Skin of body (tissue), 2 donors: ENCODE data around the gene MT1M. TPM values are rescaled to one million over a fixed set of nuclear protein-coding genes. Genes with fewer than 3 reads are reported as not detected.

ENCODE experiments used
- DNase-seq: peaks from one replicate; lab custom pipeline; 2025; lab: John Stamatoyannopoulos, UW
- total RNA-seq: library from RNA; depleted of rRNA; stranded (reverse); fragments of >200 nt; gene quantifications from one replicate; pipeline ENCODE4 v1.2.3, GENCODE V29; 2014

MT1M gene
- total RNA-seq, 1 donor from 2014 or later: 1.5 TPM

DNA sequence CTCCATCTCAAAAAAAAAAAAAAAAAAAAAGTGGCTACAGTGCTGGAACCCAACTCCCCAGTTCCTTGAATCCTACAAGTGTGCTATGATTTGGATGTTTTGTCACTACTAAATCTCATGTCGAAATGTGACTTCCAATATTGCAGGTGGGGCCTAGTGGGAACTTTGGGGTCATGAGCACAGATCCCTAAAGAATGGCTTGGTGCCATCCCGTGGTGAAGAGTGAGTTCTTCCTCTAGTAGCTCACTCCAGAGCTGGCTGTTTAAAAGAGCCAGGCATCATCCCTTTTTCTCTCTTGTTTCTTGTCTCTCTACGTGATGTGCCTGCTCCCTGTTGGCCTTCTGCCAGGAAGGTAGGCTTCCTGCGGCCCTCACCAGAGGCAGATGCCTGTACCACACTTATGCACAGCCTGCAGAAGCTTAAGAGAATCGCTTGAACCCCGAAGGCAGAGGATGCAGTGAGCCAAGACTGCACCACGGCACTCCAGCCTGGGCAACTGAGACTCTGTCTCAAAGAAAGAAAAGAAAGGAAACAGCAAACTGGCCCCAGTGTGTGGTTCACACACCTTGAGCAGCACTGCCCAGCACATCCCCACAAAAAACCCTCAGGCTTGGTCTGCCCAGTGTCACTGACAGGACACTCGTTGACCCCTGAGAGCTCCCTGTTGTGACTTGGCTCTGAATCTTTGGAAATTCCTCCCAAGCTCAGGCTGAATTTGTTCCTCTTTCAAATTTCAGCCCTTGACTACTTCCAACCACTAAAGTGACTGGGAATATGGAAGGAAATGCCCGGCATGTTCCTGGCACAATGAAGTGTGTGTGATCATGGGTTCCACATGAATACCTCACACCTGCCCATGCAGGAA is 3.7 kb upstream of the MT1M start:
- no peak for DNase-seq

DNA sequence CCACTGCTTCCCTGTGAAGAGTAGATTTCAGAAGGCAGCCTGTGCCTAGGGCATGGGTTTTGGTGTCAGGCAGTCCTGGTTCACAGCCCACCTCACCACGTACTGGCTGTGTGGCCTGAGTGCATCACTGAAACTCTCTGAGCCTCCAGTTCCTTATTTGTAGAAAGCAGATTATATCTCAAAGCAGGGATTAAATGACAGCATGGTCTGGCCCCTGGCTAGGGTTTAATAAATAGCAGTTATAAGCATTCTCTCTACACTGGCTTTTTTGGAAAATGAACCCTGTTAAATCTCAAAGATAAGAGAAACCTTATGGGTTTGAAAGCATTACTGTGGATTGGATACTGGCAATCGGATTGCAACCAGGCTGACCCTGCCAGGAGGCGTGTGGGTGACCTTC is 2.9 kb upstream of the MT1M start:
- DNase-seq: no peak

DNA sequence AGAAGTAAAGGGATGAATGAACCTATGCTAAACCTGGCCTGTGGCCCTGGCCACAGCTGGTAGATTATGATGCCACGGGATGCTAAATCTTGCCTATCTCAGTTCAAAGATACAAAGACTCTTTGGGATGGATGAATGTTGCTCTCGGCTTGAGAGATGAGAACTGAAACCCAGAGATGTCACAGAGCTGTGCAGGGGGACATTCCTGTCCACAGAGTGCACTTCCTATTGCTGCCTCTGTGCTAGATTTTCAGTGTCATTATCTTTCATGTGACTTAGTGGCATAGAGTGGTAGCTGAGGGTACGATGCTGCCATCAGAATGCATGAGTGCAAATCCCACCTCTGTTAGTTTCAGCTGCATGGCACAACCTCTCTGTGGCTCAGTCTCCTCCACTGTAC is 2.3 kb upstream of the MT1M start:
- DNase-seq: no peak

DNA sequence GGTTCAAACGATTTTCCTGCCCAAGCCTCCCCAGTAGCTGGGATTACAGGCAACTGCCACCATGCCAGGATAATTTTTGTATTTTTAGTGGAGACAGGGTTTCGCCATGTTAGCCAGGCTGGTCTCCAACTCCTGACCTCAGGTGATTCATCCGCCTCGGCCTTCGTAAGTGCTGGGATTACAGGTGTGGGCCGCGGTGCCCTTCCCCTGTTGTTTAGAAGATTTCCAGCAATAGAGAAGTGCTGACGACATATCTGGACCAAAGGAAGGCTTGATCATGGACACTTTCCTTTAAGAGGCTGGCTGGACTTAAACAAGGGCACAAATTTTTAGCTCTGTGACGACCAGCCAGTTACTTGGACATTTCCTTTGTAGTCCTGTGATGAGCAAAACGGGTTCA is 1.3 kb upstream of the MT1M start:
- DNase-seq: no peak

DNA sequence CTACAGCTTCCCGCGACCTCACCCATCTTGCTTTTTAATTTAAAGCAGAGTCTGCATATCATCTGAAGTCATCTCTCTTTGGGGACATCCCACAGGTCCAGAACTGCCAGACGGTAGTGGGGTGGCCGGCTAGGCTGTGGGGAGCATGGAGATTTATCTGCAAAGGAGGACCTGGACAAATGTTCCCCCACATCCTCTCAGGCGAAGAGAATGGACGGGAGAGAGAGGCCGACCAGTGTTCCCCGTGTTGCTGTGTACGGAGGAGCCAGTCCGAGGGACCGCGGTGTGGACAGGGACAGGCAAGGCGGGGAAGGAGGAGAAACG is 665 bp upstream of the MT1M start:
- DNase-seq: no peak

DNA sequence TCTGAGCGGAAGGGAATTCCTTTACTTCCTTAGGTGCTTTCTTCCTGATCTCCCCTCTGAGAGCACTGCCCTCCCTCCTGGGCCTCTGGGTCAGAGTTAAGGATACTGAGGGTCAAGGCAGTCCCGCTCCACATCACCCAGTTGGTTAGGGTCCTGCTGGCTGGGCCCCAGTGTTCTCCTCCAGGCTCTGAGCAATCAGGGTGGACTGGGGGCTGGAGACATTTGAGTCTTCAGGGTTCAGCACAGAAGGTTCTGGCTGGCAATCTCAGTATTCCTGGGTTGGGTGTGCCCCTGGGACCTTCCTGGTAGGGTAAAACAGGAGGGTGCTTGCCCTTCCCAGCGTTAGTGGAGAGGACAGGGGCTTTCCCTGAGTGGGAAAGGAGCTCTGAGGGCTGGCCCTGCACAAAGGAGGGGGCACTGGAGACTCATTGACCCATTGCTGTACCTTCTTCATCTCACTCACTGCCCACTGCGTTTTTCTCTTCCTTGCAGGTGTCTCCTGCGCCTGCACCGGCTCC is 448 bp downstream of the MT1M start:
- no peak for DNase-seq

DNA sequence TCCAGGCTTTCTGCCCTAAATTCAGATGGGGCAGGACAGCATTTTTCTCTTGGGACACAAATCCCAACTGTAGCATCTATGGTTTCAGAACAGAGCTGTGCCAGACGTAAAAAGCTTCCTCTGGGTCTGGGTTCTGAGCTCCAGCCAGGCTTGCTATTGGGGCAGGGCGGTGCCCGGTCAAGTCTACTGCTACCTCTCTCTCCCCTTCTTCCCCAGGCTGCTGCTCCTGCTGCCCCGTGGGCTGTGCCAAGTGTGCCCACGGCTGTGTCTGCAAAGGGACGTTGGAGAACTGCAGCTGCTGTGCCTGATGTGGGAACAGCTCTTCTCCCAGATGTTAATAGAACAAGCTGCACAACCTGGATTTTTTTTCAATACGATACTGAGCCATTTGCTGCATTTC is 1.1 kb downstream of the MT1M start:
- no peak for DNase-seq

DNA sequence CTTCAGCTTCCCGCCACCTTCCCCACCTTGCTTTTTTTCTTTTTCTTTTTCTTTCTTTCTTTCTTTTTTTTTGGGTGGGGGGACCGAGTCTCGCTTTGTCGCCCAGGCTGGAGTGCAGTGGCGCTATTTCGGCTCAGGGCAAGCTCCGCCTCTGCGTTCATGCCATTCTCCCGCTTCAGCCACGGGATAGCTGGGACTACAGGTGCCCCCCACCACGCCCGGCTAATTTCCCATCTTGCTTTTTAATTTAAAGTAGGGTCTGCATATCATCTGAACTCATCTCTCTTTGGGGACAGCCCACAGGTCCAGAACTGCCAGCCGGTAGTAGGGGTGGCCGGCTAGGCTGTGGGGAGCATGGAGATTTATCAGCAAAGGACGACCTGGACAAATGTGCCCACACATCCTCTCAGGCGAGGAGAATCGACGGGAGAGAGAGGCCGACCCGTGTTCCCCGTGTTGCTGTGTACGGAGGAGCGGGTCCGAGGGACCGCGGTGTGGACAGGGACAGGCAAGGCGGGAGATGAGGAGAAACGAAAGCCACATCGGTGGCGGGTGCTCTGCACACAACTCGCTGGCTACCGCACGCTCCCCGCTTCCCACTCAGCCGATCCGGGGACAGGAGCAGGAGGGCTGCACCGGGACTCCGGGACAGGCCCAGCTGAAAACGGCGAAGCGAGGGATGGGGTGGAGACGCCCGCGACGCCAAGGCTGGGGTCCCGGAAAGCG is 2.4 kb downstream of the MT1M start:
- no peak for DNase-seq

DNA sequence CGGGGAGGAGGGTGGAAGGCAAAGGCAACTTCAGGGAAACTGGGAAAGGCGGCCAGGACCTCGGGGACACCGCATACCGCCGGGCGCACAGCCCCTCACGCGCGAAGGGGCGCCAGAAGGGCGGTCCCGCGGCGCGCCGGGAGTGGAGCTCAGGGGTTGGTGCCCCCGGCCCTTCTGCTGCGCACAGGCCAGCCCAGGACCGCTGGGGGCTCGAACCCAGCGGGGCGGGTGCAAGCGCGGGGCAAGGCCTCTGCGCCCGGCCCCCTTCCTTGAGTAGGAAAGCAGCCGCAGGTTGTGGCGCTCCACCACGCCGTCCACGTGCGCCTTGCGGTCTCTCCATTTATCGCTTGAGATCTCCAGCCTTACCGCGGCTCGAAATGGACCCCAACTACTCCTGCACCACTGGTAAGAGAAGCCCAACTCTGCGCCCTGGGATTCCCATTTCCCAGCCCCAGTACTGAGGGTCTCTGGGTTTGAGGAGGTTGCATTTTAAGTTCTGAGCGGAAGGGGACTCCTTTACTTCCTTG is 3.0 kb downstream of the MT1M start:
- DNase-seq: no peak

DNA sequence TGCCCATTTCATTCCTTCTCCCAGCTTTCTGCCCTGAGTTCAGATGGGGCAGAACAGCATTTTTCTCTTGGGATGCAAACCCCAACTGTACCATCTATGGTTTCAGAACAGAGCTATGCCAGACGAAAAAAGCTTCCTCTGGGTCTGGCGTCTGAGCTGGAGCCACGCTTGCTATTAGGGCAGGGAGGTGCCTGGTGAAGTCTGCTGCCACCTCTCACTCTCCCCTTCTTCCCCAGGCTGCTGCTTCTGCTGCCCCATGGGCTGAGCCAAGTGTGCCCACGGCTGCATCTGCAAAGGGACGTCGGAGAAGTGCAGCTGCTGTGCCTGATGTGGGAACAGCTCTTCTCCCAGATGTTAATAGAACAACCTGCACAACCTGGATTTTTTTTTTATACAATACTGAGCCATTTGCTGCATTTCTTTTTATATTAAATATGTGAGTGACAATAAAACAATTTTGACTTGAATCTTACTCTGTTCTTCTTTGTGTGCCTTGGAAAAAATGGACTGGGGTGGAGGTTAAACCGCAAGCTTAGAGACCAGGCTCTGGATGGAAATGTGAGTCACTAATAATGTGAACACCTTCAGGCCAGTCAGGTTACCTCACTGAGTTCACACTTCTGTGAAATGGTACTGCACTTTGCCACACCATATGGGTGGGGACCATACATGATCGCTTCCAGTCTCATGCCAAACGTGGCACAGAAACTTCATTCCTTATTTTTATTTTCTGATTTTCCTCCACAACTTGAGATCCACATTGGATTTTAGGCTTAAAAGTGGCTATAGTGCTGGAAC is 4.4 kb downstream of the MT1M start:
- no peak for DNase-seq

DNA sequence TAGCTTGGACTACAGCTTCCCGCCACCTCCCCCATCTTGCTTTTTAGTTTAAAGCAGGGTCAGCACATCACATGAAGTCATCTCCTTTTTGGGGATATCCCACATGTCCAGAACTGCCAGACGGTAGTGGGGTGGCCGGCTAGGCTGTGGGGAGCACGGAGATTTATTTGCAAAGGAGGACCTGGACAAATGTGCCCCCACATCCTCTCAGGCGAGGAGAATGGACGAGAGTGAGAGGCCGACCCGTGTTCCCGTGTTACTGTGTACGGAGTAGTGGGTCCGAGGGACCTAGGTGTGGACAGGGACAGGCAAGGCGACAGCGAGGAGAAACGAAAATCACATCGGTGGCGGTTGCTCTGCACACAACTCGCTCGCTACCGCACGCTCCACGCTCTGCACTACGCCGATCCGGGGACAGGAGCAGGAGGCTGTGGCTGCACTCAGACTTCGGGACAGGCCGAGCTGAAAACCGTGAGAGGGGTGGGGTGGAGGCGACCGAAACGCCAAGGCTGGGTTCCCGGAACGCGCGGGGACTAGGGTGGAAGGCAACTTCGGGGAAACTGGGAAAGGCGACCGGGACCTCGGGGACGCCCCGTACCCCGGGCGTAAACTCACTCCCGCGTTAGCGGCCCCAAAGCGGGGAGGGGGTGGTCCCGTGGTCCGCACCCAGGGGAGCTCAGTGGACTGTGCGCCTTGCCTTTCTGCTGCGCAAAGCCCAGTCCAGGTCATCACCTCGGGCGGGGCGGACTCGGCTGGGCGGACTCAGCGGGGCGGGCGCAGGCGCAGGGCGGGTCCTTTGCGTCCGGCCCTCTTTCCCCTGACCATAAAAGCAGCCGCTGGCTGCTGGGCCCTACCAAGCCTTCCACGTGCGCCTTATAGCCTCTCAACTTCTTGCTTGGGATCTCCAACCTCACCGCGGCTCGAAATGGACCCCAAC is 5.6 kb downstream of the MT1M start, which contains the start of gene MT1A:
Gene MT1A (plus strand): TSS at position 853 of the 937 bp plus-strand sequence. CDS start 73 bp downstream, at position 926.
- DNase-seq: no peak

DNA sequence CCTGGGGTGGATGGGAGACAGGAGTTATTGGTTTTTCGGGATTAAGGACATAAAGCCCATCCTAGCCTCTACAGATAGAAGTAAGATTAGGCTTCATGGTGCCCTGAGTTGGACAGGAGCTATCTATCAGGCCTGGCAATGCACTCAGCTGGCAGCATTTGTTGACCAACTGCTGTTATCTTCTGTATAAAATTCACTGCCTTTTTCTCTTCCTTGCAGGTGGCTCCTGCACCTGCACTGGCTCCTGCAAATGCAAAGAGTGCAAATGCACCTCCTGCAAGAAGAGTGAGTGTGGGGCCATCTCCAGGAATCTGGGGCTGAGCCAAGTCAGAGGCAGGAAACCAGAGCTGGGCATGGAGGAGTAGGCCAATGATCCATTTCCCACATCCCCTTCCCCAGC is 6.6 kb downstream of the MT1M start:
- DNase-seq: no peak

DNA sequence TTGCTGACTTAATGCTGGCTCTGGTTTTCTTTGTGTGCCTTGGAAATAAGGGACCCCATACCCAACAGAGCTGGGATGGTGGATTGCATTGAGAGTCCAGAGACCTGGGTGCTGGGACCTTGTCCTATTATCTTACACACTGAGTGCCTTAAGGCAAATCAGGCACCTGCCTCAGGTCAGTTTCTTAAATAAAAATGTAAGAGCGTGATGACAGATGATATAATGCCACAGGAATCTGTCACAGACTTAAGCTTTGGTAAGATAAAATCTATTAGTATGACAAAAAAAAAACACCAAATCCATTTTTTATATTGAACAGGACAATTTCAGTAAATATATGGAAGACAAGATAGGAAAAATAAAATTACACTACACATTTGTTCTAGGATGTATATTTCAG is 7.6 kb downstream of the MT1M start:
- DNase-seq: no peak

DNA sequence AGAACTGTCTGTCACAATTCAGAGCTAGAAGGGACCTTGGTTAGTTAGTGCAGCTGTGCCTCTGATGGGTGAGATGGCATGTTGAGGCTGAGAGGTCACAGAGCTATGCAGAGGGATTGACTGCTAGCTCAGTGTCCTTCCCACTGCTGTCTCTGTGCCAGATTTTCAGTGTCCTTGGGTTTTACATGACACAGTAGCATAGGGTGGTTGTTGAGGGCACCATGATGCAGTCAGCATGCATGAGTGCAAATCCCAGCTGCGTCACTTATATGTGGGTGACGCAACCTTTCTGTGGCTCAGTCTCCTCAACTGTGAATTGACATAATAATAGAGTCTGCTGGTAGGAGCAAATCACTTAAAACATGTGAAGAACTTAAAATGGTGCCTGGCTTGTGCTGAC is 8.7 kb downstream of the MT1M start:
- no peak for DNase-seq

DNA sequence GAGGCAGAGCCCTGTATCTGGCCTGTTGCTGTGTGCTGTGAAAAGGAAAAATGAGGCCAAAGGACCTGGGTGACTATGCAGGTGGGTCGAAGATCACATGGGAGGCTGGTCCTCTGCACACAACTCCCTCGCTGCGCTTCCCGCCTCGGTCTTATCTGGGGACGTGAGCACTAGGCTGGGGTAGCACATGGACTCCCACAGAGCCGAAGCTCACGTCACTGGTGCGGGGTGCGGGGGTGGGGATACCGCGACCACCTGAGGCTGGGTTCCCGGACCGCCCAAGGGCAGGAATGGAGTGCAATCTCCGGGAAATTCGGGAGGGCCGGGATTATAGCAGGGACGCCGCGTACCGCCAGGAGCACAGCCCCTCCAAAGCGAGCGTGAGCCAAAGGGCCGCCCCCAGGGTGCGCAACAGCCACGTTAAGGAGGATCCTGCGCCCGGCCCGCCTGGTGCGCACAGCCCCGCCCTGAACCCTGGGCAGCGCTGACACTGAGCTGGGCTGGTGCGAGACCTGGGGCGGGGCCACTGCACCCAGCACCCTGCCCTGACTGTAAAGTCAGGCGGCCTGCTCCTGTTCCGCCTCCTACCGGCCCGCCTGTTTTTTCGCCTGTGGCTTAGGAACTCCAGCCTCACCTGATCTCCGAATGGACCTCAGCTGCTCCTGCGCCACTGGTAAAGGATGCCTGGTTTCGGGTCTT is 10.8 kb downstream of the MT1M start:
- no peak for DNase-seq

DNA sequence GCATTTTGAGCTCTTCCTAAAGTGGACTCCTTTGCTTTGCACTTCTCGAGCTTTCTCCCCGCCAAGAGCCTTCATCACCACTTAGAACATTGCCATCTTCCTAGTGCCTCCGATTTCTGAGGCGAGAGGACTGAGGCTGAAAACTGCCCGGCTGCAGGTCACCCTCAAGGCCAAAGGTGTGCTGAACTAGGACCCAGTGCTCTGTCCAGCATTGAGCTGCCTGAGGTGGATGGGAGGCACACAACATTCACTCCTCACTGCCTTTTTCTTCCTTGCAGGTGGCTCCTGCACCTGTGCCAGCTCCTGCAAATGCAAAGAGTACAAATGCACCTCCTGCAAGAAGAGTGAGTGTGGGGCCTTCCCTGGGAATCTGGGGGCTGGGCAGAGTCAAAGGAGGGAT is 11.4 kb downstream of the MT1M start:
- DNase-seq: no peak

DNA sequence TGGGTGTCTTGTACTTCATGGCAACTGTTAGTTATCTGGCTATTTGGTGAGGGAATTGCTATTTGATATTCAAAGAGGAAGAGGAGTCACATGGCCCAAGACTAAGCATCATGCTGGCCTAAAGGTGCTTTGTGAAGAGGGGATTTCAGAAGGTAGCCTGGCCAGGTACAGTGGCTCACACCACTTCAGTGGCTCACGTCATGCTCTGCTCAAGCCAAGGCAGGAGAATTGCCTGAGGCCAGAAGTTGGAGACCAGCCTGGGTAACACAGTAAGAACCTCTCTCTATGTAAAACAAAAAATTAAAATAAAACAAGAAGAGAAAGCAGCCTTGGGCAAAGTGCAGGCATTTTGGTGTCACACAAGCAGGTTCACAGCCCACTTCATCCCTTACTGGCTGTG is 12.9 kb downstream of the MT1M start:
- DNase-seq: no peak

DNA sequence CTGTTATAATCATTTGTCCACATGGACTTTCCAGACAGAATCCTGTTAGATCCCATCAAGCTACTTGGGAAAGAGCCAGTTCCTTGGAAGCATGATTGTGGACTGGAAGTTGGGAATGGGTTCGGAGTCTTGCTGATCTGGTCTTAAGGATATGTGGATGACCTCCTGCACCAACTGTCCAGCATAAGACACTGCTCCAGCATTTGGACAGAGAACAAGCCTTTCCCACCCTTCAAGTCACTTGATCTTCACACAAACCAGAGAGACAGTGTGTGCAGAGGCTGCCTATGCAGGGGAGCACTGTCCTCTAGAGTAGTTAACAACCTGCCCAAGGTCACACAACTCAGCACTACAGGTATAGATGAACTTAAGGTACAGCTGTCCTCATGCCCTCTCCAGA is 13.4 kb downstream of the MT1M start:
- no peak for DNase-seq

DNA sequence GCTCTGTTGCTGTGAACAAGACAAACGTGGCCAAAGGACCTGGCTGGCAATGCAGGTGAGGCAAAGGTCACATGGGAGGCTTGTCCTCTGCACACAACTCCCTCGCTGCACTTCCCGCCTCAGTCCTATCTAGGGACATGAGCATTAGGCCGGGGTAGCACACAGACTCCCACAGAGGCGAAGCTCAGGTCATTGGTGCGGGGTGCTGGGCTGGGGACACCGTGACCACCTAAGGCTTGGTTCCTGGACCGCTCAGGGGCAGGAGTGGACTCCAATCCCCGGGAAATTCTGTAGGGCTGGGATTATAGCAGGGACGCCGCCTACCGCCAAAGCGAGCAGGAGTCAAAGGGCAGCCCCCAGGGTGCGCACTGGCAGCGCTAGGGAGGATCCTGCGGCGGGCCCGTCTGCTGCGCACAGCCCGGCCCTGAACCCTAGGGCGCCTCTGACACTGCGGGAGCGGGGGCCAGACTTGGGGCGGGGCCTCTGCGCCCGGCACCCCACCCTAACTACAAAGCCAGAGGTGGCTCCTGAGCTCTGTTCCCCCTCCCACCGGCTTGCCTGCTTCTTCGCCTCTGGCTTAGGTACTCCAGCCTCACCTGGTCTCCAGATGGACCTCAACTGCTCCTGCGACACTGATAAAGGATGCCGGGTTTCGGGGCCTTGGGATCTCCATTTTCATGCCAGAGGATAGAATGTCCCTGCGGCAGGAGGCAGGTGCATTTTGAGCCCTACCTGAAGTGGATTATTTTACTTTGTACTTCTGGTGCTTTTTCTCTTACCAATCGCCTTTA is 15.4 kb downstream of the MT1M start:
- no peak for DNase-seq
